GM18861 (cell line): ENCODE data around the gene IL4I1.

Experiments used
- ATAC-seq: cut with Tn5 transposase; IDR thresholded peaks from one replicate; pipeline ENCODE4 v1.9.1; 2021; ENCODE audit not compliant: unreplicated experiment

The IL4I1 gene

DNA sequence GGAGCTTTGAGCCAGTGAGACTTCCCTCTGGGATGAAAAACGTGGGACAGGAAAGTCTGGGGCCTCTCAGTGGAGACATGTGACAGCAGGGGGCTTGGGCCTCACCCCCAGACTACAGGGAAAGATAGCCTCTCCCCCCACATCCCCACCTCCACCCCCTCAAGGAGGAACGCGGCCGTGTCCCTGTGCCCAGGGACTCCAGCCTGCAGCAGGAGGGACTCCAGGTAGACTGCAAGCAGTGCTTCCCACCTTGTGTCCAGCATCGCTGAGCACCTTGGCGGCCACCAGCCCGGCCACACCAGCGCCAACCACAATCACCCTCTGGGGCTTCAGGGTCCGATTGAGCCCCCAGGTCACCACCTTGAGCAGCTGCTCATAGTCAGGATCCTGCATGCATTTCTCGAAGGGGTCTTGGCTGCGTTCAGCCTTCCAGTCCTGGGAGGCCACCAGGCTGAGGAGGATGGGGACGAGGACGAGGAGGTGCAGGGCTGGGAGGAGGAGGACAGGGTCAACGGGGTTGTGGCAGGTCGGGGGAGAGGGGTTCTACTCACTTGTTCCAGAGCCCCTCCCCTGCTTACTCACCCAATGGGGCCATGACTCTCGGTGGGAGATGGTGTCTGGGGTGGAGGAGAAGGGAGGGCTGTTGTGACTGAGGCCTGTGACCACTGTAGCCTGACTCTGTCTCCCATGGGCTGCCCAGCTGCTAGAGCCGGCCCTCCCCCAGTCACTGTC is 955 bp downstream of the IL4I1 start:
- no peak for ATAC-seq

DNA sequence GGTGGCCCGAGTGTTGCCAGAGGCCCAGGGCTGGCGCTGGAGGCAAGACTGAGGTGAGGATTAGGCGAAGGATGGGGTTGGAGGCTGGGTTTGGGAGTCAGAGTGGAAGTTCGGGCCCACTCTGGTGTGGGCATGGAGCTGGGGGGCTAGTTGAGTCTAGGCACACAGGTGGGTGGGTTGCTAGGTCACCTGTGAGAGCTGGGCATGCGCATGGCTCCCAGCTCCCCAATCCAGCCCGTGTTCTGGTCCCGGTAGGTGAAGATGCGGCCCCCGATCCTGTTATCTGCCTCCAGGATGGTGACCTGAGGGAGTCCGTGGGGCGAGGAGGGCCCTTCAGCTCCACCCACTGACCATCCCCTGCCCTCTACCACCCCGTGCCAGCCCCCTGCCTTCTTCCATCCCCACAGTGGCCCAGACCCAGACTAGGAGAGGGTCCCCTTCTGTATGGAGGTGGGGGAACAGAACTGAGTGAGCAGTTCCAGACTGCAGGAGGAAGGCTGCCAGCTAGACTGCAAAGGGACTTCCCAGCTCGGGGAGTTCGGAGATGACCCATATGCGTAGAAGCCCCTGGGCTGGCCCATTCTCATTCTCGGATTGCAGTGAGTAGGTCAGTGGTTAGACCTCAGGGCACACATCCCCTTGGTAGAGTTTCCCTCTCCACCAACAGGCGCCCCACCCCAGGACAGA is 1.7 kb downstream of the IL4I1 start:
- no peak for ATAC-seq

- no peak for ATAC-seq
These were observed 2.5 kb downstream of the IL4I1 start for GRCh38 chr19:49894011-49894664.

DNA sequence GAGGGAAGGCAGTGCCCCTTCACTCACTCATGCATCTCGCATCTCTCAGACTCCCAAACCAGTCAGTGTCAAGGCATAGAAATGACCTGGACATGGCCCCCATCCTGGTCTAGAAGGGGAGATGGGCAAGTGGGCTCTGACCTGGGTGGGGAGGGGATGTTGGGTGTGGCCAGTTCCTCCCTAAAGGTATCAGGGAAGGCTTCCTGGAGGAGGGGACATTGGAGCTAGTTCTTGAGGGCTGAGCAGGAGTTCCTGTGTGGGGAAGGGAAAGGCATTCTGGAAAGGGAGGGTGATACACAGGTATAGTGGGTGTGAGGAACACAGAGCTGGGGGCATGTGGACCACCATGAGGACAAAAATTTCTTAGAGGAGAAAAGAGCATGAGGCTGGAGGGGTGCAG is 4.0 kb downstream of the IL4I1 start:
- no peak for ATAC-seq

- no peak for ATAC-seq
These were observed 5.3 kb downstream of the IL4I1 start for GRCh38 chr19:49891393-49891792.

DNA sequence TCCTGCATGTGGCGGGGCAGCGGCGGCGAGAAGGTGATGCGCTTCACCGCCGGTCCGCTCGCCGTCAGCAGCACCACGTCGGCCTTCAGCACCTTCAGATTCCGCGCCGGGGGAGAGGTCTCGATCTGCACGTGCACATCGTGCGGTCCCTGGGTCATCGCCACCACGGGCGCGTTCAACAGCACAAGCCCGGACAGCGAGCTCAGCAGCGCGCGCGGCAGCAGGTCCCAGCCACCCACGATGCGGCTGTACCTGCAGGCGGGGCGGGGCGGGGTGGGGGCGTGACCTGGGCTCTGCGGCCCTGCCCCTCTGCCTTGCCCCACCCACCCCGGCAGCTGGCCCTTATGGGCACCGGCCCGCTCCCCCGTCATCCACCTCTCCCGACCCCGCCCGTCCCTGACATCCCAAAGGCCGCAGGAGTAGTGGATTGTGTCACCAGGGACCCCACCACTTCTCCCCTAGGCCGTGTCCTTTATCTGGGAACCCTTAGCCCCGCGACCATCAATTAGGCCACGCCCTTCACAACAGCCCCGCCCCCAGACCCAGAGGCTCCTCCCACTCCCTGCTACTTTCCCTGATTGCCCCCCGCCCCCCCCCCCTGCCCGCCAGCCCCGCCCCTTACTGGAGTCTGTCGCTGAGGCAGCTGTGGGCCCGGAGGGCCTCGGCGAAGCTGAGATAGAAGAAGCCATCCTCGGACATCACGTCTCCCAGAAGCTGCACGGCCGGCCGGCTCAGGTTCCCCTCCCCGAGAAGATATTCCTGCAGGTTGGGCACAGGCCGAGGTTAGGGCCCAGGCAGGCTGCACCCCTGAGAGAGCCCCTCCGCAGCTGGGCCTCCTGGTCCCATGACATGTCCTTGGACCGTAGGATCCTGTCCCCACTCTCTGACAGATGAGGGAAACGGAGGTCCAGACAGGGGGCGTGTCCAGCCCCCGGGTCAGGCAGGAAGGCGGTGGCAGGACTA is 6.1 kb downstream of the IL4I1 start:
- ATAC-seq, result no peak

GRCh38 chr19:49889687-49890348 is 6.9 kb downstream of the IL4I1 start:
- no peak for ATAC-seq

DNA sequence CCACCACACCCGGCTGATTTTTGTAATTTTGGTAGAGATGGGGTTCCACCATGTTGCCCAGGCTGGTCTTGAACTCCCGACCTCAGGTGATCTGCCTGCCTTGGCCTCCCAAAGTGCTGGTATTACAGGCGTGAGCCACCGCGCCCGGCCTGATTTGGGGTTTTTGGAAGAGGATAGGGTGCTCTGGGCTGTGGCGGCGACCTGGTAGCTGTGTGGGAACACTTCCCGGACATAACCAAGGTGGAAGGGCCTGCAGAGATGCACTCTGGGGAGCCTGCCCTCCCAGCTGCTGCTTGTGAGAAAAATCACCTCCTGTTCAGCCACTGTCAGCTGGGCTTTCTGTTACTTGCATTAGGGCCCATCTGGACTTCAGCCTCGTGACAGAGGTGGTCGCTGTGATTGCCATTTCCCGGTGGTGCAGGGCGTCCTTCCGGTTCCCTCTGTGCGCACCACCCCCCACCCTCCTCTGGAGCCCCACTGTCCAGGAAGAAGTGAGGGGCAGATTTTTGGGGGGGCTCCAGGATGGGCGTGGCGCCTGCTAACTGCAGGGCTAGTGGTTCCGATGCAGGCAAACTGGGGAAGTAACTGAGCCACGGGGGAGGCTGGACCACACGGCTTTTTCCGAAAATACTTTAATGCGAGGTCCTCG is 7.5 kb downstream of the IL4I1 start:
- ATAC-seq, result no peak

DNA sequence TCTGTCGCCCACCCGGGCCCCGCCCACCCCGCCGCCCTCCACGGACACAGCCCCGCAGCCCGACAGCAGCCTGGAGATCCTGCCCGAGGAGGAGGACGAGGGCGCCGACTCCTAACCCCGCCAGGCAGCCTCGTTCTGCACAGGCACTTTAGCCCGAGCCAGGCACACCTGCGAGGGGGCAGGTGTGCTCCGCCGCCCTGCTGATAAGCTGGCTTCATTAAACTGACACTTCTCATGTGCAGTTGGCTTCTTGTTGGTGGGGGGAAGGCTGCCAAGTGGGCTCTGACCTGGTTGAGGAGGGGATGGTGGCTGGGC is 8.2 kb downstream of the IL4I1 start:
- no peak for ATAC-seq

- ATAC-seq, result no peak
These were observed 8.8 kb downstream of the IL4I1 start for GRCh38 chr19:49887665-49888509.

DNA sequence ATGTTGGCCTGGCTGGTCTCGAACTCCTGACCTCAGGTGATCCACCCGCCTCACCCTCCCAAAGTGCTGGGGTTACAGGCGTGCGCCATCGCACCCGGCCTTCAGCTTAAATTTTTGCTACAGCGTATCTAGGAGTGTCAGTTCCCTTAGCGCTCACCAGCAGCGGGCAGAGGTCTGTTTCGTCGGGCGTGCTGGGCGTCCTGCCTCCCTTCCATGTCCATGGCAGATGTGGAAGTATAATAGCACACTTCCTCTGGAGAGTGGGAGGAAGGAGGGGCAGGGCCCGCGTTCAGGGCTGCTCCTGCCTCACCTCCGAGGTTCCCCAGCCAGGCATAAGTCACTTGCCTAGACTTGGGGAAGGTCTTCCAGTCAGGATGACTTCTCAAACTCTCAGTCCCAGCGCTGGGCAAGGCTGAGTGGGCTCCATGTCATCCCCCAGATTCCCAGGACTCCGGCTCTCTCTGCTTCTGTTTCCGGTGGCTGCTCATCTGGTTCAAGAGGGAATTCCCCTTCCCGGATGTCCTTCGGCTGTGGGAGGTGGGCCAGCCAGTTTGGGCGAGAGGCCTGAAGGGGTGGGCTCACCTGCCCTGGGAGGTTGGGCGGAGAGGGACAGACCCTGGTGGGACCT is 9.5 kb downstream of the IL4I1 start:
- no peak for ATAC-seq

DNA sequence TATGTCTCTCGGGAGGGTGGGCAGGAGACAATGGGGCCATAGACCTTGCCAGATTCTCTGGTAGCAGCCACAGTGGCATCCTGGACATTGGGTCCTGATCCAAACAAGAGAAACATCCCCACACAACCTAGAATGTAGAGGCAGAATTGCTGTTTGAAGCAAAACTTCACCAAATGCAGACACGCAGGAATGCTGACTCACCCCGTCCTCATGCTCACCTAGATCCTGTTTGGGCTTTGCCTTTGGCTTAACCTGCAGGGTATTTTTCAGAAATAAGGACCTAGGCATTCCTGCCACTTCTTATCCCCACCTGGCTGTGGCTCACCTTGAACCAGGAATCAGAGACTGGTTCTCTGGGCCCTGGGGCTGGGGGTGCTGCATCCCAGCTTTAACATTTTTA is 11.9 kb downstream of the IL4I1 start:
- no peak for ATAC-seq

GRCh38 chr19:49884109-49884508 is 12.6 kb downstream of the IL4I1 start:
- ATAC-seq, result no peak

DNA sequence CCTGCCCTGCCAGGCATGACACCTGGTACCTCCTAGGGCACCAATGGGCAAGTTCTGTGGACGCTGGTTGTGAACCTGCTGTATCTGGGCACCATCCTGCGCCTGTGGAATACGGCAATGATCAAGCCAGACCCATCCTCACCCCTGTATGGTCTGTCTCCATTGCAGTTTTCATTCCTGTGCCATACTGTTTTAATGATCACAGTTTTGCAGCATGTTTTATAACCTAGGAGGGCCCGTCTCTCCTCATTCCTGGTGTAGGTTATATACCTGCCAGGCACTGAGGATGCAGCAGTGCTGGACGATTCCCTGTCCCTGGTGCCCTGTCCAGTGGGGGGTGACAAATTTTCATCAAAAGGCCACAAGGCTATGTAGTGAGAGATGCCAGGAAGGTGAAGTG is 13.6 kb downstream of the IL4I1 start:
- ATAC-seq, result no peak

GRCh38 chr19:49882643-49883042 is 14.0 kb downstream of the IL4I1 start:
- no peak for ATAC-seq

DNA sequence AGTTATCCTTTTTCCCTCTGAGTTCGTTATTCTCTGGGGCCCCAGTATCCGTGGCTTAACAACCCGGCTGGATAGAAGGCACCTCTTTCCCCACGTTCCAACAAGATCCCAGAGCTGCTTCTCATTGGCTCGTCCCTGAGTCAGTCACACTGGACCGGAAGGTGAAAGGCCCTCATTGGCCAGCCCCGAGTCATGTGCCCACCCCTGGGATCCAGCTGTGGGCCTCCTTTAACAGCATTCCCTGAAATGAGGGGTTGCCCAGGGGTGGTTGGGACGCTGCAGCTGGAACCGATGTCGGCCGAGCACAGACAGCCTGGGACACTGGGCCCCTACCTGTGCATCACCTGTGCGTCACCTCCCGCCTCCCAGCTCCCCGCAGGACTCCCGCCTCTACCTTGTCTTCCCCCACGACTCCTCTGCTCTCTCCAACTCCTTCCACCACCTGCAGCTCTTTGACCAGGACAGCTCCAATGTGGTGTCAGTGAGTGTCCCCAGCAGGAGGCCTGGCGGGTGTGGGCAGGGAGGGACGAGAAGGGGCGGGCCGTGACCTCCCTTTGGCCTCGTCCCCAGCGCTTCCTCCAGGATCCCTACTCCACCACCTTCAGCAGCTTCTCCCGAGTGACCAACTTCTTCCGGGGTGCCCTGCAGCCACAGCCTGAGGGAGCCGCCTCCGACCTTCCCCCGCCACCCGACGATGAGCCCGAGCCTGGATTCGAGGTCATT is 14.9 kb downstream of the IL4I1 start:
- ATAC-seq, result no peak

GRCh38 chr19:49881186-49881585 is 15.5 kb downstream of the IL4I1 start:
- ATAC-seq, result no peak

GRCh38 chr19:49880162-49880869 is 16.4 kb downstream of the IL4I1 start:
- no peak for ATAC-seq
